Medulla oblongata (tissue), 1 donor: ENCODE measurements around the gene PLPPR3.

Experiments used
- DNase-seq: peaks from one replicate; pipeline ENCODE4 v3.0.0-alpha.2; 2015; ENCODE audit errors: extremely low spot score

PLPPR3 gene

GRCh38 chr19:821825-822503, at the start of gene PLPPR3:
Gene PLPPR3, minus strand, starts transcription at chr19:821955. Its CDS starts 396 bp downstream, at chr19:821559.
- DNase-seq: no peak

- DNase-seq: no peak
Observed at GRCh38 chr19:870963-871401, 49.2 kb upstream of the PLPPR3 start.

GRCh38 chr19:870314-870713, 48.6 kb upstream of the PLPPR3 start:
- no peak for DNase-seq

GRCh38 chr19:869245-870177, 47.8 kb upstream of the PLPPR3 start:
- no peak for DNase-seq

- DNase-seq: no peak
Observed at GRCh38 chr19:868458-869244, 46.9 kb upstream of the PLPPR3 start.

- no peak for DNase-seq
Observed at GRCh38 chr19:867855-868457, 46.2 kb upstream of the PLPPR3 start.

- no peak for DNase-seq
Observed at GRCh38 chr19:867301-867793, 45.6 kb upstream of the PLPPR3 start.

GRCh38 chr19:866769-867300, 45.1 kb upstream of the PLPPR3 start:
- DNase-seq: no peak

- DNase-seq: no peak
Observed at GRCh38 chr19:863315-863620, 41.5 kb upstream of the PLPPR3 start.

GRCh38 chr19:862581-863314, 41.0 kb upstream of the PLPPR3 start:
- DNase-seq: no peak

GRCh38 chr19:861756-862580, 40.2 kb upstream of the PLPPR3 start:
- no peak for DNase-seq

GRCh38 chr19:861141-861755, 39.5 kb upstream of the PLPPR3 start:
- DNase-seq: no peak

GRCh38 chr19:858868-859843, 37.4 kb upstream of the PLPPR3 start, which contains the start of gene CFD:
Gene CFD, plus strand, starts transcription at chr19:859664. Its CDS starts 26 bp downstream, at chr19:859690.
- peak; percentile 44 for DNase-seq

- no peak for DNase-seq
Observed at GRCh38 chr19:858284-858683, 36.5 kb upstream of the PLPPR3 start.

- no peak for DNase-seq
Observed at GRCh38 chr19:855566-856120, 33.9 kb upstream of the PLPPR3 start.

GRCh38 chr19:855142-855541, 33.4 kb upstream of the PLPPR3 start:
- DNase-seq: no peak

- DNase-seq: no peak
Observed at GRCh38 chr19:854549-854948, 32.8 kb upstream of the PLPPR3 start.
